Stimulated activated CD4-positive, alpha-beta T cell treated with anti-CD3 and anti-CD28 coated beads, Interleukin-15, amount 100 ng/mL, for 1 hour (primary cell): ENCODE results near the gene GSTM5.
"Not testable (repeated sequence)": the region's sequence is repeated elsewhere in the genome, so short reads cannot be mapped to it uniquely, and the experiment has no call there.

Experiments
- DNase-seq, 2 donors: peaks; one replicate each; pipeline ENCODE4 v3.0.0-alpha.2; 2020; ENCODE audit warnings: low read depth in 1 of 2, low spot score in 1 of 2

The GSTM5 gene

DNA sequence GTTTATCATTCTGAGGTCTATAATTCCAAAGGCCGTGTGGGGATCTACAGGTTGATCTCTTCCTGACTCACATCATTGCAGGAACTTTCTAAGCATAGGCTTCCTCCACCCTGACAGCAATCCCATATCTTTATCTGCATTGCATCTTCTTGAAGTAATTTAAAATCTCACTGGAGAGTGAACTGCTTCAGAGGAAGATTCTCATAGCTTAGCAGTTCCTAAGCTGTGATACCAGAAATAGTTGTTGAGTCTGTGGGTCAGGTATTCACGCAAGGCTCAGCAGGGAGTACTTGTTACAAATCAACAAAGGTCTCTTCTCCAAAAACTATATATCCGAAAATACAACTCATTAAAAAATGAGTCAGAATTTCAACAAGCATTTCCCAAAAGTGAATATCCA lies 16.9 kb upstream of the GSTM5 start:
- not testable (repeated sequence) for DNase-seq

GRCh38 chr1:109697066-109697465 lies 15.0 kb upstream of the GSTM5 start:
- DNase-seq: no peak

DNA sequence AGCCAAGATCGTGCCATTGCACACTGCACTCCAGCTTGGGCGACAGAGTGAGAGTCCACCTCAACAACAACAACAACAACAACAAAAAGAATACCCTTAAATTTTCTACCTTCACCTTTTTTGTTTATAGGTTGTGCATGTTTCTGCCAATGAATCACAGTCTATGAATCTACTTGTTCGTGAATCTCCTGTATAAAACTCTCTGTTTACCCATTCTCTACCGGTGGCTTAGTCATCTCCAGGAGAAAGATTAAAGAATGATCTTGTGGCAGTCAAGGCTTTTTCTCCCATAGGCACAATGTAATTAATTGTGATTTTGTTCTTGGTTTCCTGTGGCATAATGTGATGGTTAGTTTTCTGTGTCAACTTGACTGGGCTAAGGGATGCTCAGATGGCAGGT lies 14.2 kb upstream of the GSTM5 start:
- DNase-seq: not testable (repeated sequence)

- DNase-seq: not testable (repeated sequence)
Observed at GRCh38 chr1:109702940-109703339, 9.1 kb upstream of the GSTM5 start.

GRCh38 chr1:109704173-109704572 lies 7.9 kb upstream of the GSTM5 start:
- DNase-seq: no peak

GRCh38 chr1:109705411-109705810 lies 6.6 kb upstream of the GSTM5 start:
- no peak for DNase-seq

DNA sequence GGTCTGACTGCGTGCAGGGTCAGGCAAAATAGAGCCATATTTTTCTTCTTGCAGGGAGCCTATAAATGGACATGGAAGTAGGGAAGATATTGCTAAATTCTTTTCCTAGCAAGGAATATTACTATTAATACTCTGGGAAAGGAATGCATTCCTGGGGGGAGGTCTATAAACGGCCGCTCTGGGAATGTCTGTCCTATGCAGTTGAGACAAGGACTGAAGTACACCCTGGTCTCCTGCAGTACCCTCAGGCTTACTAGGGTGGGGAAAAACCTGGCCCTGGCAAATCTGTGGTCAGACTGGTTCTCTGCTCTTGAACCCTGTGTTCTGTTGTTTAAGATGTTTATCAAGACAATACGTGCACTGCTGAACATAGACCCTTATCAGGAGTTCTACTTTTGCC lies 3.1 kb upstream of the GSTM5 start:
- DNase-seq: not testable (repeated sequence)

- DNase-seq: not testable (repeated sequence)
Observed at GRCh38 chr1:109709822-109710221, 2.2 kb upstream of the GSTM5 start.

- DNase-seq: no peak
Observed at GRCh38 chr1:109712321-109712864, 342 bp downstream of the GSTM5 start.

DNA sequence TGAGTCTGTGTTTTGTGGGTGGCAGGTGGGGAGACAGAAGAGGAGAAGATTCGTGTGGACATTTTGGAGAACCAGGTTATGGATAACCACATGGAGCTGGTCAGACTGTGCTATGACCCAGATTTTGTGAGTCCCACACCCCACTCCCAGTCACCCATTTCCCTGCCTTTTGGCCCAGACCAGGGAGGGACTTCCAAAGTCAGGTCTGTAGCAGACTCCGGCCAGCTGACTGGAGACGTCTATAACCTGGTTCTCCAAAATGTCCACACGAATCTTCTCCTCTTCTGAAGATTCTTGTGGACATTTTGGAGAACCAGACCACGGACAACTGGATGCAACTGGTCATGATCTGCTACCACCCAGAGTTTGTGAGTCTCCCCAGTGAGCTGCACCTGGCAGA lies 1.6 kb downstream of the GSTM5 start:
- DNase-seq: no peak

DNA sequence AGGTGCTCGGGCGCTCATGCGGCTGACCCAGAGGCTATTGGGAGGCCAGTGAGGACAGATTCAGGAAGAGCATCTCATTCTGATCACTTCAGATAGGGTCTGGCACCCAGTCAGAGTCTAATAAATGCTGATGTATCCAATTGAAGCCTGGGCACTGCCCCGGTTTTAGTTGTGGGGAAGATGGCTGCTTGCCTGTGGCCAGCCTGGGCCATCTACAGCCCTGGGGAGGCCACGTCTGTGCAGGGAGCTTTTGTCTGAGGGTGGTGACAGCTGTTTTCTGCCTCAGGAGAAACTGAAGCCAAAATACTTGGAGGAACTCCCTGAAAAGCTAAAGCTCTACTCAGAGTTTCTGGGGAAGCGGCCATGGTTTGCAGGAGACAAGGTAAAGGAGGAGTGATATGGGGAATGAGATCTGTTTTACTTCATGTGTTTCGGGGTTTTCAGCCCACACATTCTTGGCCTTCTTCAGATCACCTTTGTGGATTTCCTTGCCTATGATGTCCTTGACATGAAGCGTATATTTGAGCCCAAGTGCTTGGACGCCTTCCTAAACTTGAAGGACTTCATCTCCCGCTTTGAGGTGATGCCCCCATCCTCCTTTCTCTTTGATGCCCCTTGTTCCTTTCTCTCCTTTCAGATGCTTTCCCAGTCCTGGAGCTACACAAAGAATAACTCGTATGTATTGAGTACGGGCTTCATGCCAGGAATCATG lies 2.8 kb downstream of the GSTM5 start:
- no peak for DNase-seq

GRCh38 chr1:109716121-109716520 lies 4.1 kb downstream of the GSTM5 start:
- no peak for DNase-seq

GRCh38 chr1:109716570-109717090 lies 4.6 kb downstream of the GSTM5 start:
- DNase-seq: no peak

DNA sequence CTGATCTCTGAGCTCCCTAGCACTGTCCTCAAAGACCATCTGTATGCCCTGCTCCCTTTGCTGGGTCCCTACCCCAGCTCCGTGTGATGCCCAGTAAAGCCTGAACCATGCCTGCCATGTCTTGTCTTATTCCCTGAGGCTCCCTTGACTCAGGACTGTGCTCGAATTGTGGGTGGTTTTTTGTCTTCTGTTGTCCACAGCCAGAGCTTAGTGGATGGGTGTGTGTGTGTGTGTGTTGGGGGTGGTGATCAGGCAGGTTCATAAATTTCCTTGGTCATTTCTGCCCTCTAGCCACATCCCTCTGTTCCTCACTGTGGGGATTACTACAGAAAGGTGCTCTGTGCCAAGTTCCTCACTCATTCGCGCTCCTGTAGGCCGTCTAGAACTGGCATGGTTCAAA lies 5.7 kb downstream of the GSTM5 start:
- DNase-seq: no peak

DNA sequence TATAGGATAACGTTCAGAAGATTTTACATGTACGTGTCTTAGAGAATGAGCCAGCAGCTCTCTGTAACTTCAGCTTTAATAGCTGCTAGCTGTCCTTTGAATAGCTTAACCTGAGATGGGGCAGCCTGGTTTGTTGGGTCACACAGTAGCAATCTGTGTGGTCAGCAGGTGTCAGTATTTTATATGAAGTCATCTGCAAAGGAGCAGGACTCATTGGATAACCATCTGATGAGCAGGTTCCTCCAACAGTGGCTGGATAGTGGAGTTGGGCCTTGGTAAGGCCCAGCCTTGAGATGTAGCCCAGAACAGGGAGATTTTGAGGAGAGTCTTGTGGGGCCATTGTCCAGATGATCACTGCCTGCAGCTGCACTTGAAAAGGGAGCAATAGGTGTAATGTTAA lies 6.4 kb downstream of the GSTM5 start:
- no peak for DNase-seq

- DNase-seq: no peak
Observed at GRCh38 chr1:109719337-109719837, 7.3 kb downstream of the GSTM5 start.

GRCh38 chr1:109721042-109721441 lies 9.0 kb downstream of the GSTM5 start:
- no peak for DNase-seq

- DNase-seq: no peak
Observed at GRCh38 chr1:109721971-109722370, 9.9 kb downstream of the GSTM5 start.

DNA sequence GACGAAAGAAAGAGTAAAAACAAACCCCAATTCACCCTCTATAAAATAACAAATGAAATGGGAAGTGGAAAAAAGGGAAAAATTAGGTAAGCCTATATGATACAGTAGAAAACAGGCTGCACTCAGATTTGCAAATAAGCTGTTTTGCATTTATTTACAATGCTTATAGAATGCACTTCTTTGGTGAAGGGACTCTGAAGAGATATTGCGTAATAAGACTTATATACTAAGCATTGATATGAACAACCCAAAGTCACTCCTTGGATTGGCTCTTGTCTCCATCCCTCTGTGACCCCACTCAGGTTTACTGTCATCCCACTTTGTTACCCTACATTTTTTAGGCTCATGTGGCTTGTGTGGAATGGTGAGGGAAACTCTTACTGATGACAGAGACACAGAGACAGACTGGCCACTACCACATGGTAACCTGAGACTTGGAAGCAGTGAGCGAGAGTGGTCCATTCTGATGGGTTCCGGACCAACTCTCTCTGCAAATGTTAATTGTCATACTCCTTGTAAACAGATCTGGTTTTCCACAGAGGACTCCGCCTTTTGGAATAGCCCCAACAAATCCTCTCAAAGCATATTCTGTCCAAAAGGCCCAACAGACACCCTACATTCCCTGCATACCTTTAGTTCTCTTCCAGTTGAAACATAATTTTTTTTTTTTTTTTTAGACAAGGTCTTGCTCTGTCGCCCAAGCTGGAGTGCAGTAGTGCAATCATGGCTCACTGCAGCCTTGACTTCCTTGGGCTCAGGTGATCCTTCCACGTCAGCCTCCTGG lies 11.0 kb downstream of the GSTM5 start:
- DNase-seq: no peak

- DNase-seq: no peak
Observed at GRCh38 chr1:109724933-109725332, 12.9 kb downstream of the GSTM5 start.

GRCh38 chr1:109725510-109725909 lies 13.5 kb downstream of the GSTM5 start:
- no peak for DNase-seq

DNA sequence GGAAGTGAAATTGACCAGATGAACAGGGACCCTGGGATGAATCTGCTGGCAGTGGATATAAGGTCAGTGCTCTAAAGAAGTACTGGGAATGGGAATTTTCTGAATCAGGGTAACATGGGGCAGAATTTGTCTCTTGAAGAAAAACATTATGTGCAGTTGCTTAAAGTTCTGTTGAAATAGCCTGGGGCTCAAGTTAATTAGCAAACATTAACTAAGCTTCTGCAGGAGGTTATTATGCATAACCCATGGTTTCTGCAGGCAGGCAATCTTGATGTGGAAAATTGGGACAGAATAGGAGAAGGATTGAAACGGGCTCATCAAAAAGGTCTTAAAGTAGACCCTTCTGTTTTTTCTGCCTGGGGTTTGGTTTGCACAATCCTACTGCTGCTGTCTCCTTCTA lies 14.0 kb downstream of the GSTM5 start:
- DNase-seq: no peak
